ENCODE measurements around the gene SPAG9. TPM values are rescaled to one million over a fixed set of nuclear protein-coding genes. Genes with fewer than 3 reads are reported as not detected.

SPAG9 gene
- total RNA-seq, 1 experiment from 2014 or later, result 77.6 TPM

DNA sequence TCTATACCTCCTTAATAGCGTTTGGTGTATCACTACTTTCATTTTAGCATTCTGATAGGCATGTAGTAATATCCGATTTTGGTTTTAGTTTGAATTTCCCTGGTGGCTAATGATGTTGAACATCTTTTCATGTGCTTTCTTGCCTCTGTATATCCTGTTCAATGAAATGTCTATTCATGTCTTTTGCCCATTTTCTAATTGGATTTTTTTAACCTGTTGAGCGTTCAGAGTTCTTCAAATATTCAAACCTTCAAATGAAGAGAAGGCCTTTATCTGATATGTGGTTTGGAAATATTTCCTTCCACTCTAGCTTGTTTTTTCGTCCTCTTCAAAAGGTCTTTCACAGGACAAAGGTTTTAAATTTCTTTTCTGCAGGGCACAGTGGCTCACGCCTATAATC lies 30.3 kb upstream of the SPAG9 start:
- Histone ChIP-seq H3K4me2 (ENCODE audit: low read length) (no peak overlapping the region), H3K27ac (ENCODE audit: low read depth, low read length) (no peak overlapping the region), H3K27me3 (ENCODE audit: insufficient read depth, low read length) (no peaks in the 10 kb centered on the region), H3K9ac (ENCODE audit: low read length) (no peak overlapping the region), H3K9me3 (ENCODE audit: control insufficient read depth in 1 of 2, insufficient read depth in 1 of 2, low read depth in 1 of 2, low read length in 2 of 2) (no peaks in the 10 kb centered on the region), H3K4me1 (ENCODE audit: control insufficient read depth in 1 of 2, insufficient read depth in 2 of 2, low read length in 2 of 2) (peaks cover 14 to 30% of the 10 kb centered on the region in 2 experiments), H3K79me2 (ENCODE audit: insufficient read depth, low read length) (peaks cover 26% of the 10 kb centered on the region), H2AFZ (ENCODE audit: low read depth, low read length, poor library complexity, severe bottlenecking) (peak overlapping the region; percentile 0), H3K4me3 (replicated peaks in 1 of 2; ENCODE audit: low read depth in 1 of 2, low read length in 2 of 2) (no peak overlapping the region), H3K36me3 (ENCODE audit: control insufficient read depth in 1 of 2, insufficient read depth in 2 of 2, low read length in 2 of 2) (peaks cover 6 to 8% of the 10 kb centered on the region in 2 experiments; a peak in 3 of 4 replicates), H3K9me2 (ENCODE audit: insufficient read depth) (no peaks in the 10 kb centered on the region), H4K20me1 (ENCODE audit: insufficient read depth) (0 out of 2 replicates have a peak, but pooled peaks cover 2% of the 10 kb centered on the region)
- intact Hi-C loops (cut with micrococcal nuclease), result loop anchor here (5.0 to 10.0 kb wide), 5 partner anchors 94 to 606 kb away; partner anchors contain the start of genes SPATA20 and TOB1
- ChIA-PET CTCF (interaction anchor here (0.7 to 1.4 kb wide), 2 partner anchors 150 to 753 kb away, joined by 3 to 4 read pairs; no protein-coding TSS in a partner anchor), POLR2A (interaction anchor here (0.7 kb wide), 1 partner anchor 29 kb away, joined by 3 read pairs; no protein-coding TSS in a partner anchor), RAD21 (ENCODE audit: low non-redundant PET in 1 of 2, low total read pairs in 2 of 2, uncharacterized antibody in 2 of 2, unreplicated experiment in 2 of 2) (no interaction called here)
- TF ChIP-seq, protein P1, sequence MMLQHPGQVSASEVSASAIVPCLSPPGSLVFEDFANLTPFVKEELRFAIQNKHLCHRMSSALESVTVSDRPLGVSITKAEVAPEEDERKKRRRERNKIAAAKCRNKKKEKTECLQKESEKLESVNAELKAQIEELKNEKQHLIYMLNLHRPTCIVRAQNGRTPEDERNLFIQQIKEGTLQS (IDR thresholded peaks at IDR 0.05), result no peak
- no peak for TF ChIP-seq SIN3A (IDR thresholded peaks at IDR 0.05; ENCODE audit: low read depth)
- TF ChIP-seq ZBTB33 (IDR thresholded peaks at IDR 0.05; ENCODE audit: extremely low read depth, insufficient replicate concordance, low read length), result no peak
- TF ChIP-seq CBX3 (IDR thresholded peaks at IDR 0.05; ENCODE audit: low read depth), result no peak
- no peak for TF ChIP-seq ZNF274 (IDR thresholded peaks at IDR 0.05; ENCODE audit: low read depth, low read length)
- TF ChIP-seq POLR2AphosphoS5 (IDR thresholded peaks at IDR 0.05; ENCODE audit: low read depth, low read length), result no peak
- no peak for TF ChIP-seq TCF7L2 (IDR thresholded peaks at IDR 0.05; ENCODE audit: borderline replicate concordance, extremely low read depth, insufficient read depth, insufficient read length)
- TF ChIP-seq FOSL1 (IDR thresholded peaks at IDR 0.05; ENCODE audit: low read depth), result no peak
- TF ChIP-seq RAD21 (IDR thresholded peaks at IDR 0.05; ENCODE audit: low read depth), result no peak
- TF ChIP-seq CEBPB (IDR thresholded peaks at IDR 0.05; ENCODE audit: low read depth), result no peak
- no TSS peak for BruUV-seq (replicated peaks)
- DNase-seq (ENCODE audit: low read depth, low spot score), result no peak
- ATAC-seq, result no peak
